GM19468 (cell line): ENCODE results near the gene SDC1.
"Not testable (repeated sequence)": the region's sequence is repeated elsewhere in the genome, so short reads cannot be mapped to it uniquely, and the experiment has no call there.

Experiments used
- ATAC-seq: cut with Tn5 transposase; IDR thresholded peaks from one replicate; pipeline ENCODE4 v1.9.1; 2021; ENCODE audit warnings: mild to moderate bottlenecking, moderate library complexity, moderate number of reproducible peaks; ENCODE audit not compliant: unreplicated experiment; ENCODE audit errors: extremely low read depth

Gene SDC1

GRCh38 chr2:20199633-20200270, 25.2 kb downstream of the SDC1 start:
- no peak for ATAC-seq

GRCh38 chr2:20198796-20199632, 25.9 kb downstream of the SDC1 start:
- ATAC-seq, result no peak

DNA sequence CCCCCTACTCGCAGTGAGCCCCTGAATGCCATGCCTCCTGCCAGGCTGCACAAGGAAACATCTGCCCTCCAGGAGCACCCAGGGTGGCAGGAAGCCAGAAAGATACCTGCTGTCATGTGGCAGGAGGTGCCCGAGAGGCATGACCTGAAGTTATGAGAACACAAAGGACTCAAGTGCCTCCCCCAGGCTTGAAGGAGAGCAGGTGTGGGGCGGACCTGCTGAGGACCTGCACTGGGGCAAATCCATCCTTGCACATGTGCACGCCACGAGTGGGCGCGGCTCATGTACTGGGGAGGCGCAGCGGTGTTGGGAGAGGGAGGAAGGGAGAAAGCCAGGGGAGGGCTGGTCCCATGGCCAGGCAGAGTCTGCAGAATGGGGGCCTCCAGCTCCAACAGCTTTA, 26.9 kb downstream of the SDC1 start:
- ATAC-seq, result no peak

DNA sequence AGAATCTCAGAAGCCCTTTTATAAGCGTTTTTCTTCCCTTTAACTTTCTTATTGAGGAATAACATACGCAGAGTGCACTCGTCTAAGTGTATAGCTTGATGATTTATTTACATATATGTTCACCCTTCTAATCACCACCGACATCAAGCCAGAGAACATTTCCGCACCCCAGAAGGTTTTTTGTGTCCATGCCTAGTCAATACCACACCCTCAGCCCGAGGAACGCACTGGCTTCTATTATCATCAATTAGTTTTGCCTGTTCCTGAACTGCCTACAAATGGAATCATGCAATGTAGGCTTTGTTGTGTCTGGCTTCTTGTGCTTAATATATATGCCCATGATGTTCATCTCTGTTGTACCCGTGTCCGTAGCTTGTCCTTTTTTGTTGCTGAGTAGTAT, 27.7 kb downstream of the SDC1 start:
- no peak for ATAC-seq

- ATAC-seq, result no peak
Measured at GRCh38 chr2:20196657-20197161, 28.2 kb downstream of the SDC1 start.

DNA sequence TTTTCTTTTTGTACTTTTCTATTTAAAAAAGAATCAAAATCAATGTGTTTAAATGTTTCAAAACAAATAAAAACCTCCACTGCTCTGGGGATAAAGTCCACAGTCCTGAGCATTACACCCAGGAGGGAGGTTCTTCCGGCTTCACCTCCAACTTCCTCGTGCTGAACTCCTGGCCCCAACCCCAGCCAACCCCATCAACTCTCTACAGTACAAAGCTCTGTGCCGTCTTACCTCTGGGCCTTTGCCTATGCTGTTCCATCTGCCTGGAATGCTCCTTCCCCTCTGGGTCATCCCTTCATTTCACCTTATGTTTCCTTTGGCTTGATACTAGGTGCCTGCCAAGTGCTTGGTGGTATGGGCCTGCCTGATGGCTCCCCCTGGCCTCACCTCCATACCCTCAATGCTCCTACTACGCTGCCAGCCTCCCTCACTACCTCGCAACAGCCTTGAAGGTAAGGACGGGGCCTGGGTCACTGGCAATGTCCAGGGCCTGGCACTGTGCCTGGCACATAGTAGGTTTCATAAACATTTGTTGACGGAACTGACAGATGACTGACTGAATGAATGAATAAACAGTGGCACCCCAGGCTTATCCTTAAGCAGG, 28.8 kb downstream of the SDC1 start:
- no peak for ATAC-seq

- no peak for ATAC-seq
Measured at GRCh38 chr2:20195431-20196033, 29.4 kb downstream of the SDC1 start.

- not testable (repeated sequence) for ATAC-seq
Measured at GRCh38 chr2:20195016-20195411, 29.9 kb downstream of the SDC1 start.

DNA sequence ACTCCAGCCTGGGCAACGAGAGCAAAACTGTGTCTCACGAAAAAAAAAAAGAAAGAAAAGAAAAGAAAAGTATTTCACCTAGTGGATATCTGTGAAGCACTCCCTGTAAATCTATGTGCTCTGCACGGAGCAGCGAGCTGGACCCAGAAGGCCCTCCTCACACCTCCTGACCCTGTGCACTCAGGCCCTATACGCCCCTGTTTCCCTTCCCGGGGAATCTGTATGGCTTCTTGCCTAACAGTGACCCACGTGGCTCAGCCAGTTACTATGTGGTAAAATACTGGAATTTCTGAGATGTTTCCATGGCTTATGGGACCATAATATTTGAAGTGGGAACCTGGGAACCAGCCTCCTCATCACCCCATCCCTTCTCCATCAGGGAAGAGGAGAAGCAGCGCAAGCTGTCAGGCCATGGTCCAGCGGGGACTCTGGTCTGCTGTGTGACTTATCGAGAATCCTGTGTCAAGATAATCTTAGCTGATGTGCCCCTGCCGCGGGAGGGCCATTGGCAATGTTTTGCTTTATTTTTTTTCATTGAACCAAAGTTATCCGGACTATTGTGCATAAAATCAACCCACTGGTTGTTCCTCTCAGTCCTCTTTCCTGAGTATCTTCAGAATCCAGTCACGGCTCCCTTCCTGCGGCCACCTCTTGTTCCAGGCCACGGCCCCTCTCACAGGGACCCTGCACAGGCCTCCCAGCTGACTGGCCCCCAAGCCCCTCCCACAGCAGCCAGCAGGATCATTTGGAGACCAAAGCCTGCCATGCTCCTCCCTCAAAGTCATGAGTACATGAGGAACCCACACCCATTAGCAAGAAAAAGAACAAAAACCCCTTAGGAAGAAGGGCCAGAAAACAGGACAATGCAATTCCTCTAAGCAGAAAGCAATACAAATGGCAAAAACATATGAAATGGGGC, 30.6 kb downstream of the SDC1 start:
- ATAC-seq, result no peak

- no peak for ATAC-seq
Measured at GRCh38 chr2:20193185-20193584, 31.7 kb downstream of the SDC1 start.

DNA sequence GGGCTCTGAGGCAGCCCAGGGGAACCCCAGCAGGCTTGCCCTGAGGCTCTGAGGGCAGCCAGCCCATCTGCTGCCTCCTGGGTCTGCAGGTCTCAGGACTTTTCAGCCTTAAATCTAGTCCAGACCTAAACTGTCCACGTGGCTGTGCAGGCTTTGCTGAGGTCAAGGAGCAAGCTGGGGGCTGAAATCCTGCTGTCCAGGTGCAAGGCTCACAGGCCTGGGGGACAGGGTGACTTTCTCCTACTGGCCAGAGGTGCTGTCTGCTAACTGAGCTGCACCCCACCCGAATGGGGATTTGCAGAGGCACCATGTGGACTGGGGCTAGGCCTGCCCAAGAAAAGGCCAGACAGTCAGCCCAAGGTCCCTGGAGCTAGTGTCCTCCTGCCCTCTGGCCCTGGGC, 32.1 kb downstream of the SDC1 start:
- ATAC-seq, result no peak

GRCh38 chr2:20191714-20192569, 33.0 kb downstream of the SDC1 start:
- no peak for ATAC-seq

GRCh38 chr2:20190876-20191713, 33.8 kb downstream of the SDC1 start:
- no peak for ATAC-seq

- no peak for ATAC-seq
Measured at GRCh38 chr2:20190170-20190569, 34.8 kb downstream of the SDC1 start.

DNA sequence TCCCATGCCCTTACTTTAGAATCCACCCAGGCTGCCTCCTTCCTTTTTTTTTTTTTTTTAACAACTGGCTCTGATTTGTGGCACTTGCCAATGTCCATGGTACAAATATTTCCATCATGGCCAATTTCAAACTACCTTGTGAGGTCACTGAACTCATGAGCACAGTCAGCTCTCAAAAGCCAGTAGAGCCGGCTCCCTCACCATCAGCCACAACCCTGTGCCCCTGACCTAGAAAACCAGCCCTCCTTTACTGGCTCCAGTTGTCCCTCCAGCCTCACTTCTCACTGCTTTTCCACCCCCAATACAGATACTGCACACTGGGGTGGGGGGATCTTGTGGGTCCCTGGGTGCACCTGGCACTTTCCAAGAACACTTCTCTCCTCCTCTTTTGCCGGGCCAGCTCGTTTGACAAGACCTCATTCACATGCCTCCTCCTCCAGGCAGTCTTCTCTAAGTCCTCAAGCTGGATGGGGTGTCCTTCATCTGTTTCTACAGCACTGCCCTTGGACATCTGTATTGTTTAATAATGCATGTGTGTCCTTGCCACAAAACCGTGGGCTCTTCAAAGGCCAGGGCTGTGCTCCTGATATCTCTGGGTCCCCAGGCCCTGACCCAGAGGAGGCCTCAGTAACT, 35.5 kb downstream of the SDC1 start:
- no peak for ATAC-seq

GRCh38 chr2:20188851-20189250, 36.1 kb downstream of the SDC1 start:
- no peak for ATAC-seq

DNA sequence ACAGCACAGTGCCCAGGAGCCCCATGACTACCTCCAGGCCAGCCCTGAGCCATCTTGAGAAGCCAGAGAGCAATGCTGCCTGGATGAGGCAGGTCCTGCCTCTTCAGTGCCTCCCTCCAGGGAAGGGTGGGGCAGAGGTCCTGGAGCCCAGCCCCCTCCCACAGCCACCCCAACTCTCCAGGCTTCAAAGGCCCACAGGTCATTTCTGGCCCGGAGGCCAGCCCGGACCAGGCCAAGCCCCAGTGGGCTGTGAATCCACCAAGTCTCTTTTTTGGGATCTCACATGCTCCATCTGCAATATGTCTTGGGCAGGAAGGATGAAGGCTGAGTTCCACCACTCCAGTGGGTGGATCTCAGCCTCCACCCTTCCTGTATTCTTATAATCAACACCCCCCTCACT, 36.7 kb downstream of the SDC1 start:
- no peak for ATAC-seq

GRCh38 chr2:20187331-20187730, 37.6 kb downstream of the SDC1 start:
- no peak for ATAC-seq
